HFF-Myc (cell line): Measurements from ENCODE around the gene CBX1.
A peak's percentile ranks its signal among the peaks of the same experiment; 100 is the strongest.

Experiments
- DNase-seq: peaks from one replicate; pipeline ENCODE4 v3.0.0-alpha.2; 2011; ENCODE audit warnings: low read depth; ENCODE audit errors: extremely low read depth
- H3K4me3 ChIP-seq: replicated peaks from 2 replicates; pipeline ENCODE4 v1.5.1; 2011; ENCODE audit warnings: low read depth, mild to moderate bottlenecking, control low read depth, low read length
- TF ChIP-seq, protein P1 (sequence below): IDR thresholded peaks from 2 replicates; pipeline ENCODE4 v1.5.1; 2012; ENCODE audit warnings: mild to moderate bottlenecking, low read depth, low read length, control low read depth; ENCODE audit errors: missing control alignments

CBX1 gene

DNA sequence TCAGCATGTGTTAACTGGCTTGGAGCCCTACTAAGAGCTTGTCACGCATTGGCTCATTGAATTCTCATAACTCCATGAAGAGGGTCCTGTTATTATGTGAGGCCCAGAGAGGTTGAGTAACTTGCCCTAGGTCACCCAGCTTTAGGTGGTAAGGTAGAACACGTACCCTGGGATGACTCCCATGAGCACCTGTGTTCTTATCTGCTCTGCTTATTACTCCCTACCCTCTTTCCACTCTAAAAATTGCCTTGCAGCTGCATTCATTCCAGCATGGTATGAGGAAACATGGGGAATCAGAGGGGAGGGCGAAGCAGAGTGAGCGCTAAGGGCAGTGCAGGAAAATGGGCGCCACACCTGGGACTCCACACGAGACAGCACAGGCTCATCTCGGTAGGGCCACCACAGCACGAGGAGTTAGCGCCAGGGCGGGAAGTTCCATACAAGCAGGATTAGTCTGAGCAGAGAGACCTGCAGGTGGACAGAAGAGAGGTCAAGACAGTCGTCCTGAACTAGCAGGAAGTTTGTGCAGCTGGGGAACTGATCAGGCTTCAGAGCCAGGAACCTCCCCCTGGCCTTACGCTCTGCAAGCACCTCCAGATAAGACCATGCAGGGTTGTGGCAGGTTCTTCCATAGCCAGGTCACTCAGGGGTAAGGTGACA lies 73.8 kb downstream of the CBX1 start:
- no peak overlapping the region for H3K4me3 ChIP-seq
- no peak for DNase-seq
- TF ChIP-seq, protein P1, sequence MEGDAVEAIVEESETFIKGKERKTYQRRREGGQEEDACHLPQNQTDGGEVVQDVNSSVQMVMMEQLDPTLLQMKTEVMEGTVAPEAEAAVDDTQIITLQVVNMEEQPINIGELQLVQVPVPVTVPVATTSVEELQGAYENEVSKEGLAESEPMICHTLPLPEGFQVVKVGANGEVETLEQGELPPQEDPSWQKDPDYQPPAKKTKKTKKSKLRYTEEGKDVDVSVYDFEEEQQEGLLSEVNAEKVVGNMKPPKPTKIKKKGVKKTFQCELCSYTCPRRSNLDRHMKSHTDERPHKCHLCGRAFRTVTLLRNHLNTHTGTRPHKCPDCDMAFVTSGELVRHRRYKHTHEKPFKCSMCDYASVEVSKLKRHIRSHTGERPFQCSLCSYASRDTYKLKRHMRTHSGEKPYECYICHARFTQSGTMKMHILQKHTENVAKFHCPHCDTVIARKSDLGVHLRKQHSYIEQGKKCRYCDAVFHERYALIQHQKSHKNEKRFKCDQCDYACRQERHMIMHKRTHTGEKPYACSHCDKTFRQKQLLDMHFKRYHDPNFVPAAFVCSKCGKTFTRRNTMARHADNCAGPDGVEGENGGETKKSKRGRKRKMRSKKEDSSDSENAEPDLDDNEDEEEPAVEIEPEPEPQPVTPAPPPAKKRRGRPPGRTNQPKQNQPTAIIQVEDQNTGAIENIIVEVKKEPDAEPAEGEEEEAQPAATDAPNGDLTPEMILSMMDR = no peak

DNA sequence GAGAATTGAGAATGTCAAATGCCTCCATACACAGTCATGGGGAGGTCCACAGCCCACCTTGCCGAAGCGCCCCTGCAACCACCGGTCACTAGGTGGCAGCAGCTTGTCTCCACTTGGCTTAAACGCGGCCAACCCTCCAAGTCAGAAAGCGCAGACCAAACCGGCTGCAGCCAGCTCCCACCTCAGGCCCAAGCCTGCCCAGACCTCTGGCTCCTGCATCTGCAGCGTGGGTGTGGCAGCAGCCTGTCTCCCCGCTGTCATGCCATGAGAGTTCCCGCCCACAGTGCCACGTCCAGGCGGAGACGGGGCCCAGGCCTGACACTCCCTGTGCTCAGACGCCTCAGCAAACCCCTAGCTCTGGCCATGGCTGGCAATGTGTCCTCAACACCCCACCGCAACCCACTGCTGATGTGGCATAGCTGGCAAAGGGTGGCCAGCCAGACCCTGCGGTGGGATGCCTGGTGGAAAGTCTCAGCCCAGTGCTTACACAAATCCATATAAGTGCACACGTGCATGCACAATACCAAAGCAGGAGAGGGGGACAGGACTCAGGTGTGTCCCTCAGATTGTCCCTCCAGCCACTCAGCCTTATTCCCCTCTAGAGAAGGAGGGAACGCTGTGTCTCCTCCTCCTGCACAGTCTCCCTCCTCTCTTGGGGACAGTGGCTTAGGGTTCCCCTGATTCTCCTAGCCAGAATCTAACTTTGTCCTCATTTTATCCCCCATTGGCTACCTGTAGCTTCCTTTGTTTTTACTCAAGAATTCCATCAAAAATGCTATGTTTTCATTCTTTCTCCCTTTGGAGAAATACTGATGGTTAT lies 74.6 kb downstream of the CBX1 start:
- peak; percentile 84 for DNase-seq
- no peak overlapping the region for H3K4me3 ChIP-seq
- TF ChIP-seq, protein P1 = peak; percentile 95

DNA sequence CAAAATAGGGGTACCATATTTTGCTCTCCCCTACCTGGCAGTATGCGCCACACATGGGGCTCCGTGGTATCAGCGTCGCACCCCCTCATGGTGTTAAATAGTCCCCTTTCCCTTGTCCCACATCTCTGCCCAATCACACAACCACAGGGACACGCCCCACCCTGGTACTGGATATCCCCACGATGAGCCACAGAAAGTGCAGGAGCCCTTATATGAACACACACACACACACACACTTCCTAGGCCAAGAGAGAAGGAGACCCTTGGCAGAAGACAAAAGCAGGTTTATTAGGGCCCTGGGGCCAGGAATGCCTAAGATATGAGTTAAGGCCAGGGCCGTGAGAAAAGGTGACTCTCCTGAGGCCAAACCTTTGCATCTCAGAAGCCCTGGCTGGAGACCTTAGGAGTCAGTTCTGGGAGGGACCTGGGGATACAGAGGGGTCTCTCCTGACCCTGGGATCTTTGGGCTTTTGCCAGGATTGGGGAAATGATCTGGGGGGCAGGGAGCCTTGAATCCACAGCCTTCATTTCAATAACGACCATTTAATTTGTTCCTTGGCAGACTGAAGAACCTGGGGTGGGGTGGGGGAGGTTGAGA lies 75.3 kb downstream of the CBX1 start:
- peak overlapping the region; percentile 51 for H3K4me3 ChIP-seq
- no peak for DNase-seq

DNA sequence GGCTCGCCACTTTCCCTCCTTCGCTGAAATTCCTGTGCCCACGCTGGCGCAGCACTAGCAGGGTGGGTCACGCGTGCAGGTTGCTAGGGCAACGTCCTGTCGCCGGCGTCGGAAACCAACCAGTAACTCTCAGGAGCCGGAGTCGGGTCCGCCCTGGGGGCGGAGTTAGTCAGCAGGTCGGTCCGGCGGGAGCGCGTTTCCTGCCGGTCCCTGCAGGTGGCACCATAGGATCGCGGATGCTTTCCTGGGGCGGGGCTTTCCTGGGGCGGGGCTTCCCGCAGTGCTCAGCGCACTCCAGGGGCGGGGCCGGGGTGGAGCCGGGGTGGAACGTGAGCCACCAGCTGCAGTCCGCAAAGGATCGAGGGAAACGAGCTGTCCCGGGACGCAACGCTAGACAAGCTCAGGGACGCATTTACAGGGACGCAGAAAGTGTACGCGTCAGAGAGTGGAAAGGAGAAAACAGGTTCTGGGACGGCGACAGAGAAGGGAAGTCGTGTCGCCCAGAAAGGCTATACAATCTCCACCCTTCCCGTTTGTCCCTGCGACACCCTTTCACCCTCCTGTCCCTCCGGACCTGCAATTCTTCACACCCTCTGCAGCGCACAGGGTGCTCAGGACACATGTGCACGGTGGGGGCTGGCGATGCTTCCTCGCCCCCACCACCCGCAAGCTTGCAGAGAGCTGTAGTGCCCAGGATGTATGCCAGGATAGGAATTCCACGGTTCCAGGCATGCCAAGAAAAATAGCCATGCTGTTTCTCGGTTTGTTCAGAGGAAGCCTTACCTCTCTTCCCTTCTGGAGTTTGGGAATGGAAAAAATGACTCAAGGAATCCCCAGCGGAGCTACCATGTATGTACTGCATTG lies 76.0 kb downstream of the CBX1 start:
- H3K4me3 ChIP-seq = peak overlapping the region; percentile 51
- TF ChIP-seq, protein P1 = peak; percentile 69
- peak; percentile 89 for DNase-seq

More for the DNA sequence above, 75.3 kb downstream of the CBX1 start:
- TF ChIP-seq, protein P1 = no peak

DNA sequence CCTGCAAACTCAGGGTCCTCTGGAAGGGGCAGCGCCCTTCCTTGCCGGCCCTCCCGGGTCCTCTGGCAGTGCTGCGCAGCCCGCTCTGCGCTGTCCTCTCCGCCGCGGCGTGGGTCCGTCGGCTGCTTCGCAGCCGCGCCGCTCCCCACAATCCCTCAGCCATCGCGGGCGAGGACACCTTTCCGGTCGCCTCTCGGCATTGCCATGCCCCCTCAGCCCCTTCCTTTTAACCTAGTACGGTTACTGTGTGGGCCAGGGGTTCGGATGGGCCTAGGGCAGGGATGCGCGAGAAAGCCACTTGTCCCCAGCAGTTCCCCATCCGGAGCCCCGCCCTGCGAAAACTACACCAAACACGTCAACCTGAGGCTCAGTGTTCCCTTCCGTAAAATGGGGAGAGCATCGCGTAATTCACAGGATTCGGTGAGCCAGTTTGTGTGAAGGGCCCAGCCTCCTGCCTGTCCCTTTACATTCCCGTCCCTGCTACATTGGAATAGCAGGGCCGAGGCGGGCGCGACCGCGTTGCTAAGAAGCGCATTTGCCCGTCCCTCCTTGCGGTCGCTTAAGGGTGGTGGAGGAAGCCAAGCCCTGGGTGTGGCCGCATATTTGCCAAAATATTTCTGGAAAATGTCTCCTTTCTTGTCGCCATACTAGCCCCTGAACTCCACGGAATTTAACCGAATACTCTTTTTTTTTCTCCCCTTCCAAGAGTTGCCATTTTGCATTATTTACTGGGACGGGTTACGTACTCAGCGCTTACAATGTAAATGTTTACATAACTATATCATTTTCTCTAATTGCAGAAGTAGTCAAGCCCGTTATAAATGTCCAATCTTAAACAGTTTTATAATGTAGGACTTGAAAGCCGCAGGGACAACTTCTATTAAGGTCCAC lies 76.9 kb downstream of the CBX1 start:
- no peak for DNase-seq
- H3K4me3 ChIP-seq = peak overlapping the region; percentile 34
- TF ChIP-seq, protein P1 = no peak
